ENCODE measurements around the gene GLP2R.

GRCh38 chr17:9859781-9860180 lies 34.1 kb downstream of the GLP2R start:
- TF ChIP-seq EZH2 (IDR thresholded peaks at IDR 0.05; ENCODE audit: insufficient read depth, poor library complexity, severe bottlenecking) (no peak), EZH2phosphoT487 (IDR thresholded peaks at IDR 0.05; ENCODE audit: insufficient read depth, low read depth) (no peak)

Data from GM23248 (cell line).